GM21825 (cell line): ENCODE measurements around the gene CPXM1.

Source experiments
- ATAC-seq: cut with Tn5 transposase; IDR thresholded peaks from one replicate; pipeline ENCODE4 v1.9.1; 2021; ENCODE audit warnings: mild to moderate bottlenecking, moderate library complexity; ENCODE audit not compliant: unreplicated experiment

CPXM1 gene

GRCh38 chr20:2804041-2804828 lies 3.8 kb upstream of the CPXM1 start:
- no peak for ATAC-seq

GRCh38 chr20:2801286-2801728 lies 880 bp upstream of the CPXM1 start:
- no peak for ATAC-seq

DNA sequence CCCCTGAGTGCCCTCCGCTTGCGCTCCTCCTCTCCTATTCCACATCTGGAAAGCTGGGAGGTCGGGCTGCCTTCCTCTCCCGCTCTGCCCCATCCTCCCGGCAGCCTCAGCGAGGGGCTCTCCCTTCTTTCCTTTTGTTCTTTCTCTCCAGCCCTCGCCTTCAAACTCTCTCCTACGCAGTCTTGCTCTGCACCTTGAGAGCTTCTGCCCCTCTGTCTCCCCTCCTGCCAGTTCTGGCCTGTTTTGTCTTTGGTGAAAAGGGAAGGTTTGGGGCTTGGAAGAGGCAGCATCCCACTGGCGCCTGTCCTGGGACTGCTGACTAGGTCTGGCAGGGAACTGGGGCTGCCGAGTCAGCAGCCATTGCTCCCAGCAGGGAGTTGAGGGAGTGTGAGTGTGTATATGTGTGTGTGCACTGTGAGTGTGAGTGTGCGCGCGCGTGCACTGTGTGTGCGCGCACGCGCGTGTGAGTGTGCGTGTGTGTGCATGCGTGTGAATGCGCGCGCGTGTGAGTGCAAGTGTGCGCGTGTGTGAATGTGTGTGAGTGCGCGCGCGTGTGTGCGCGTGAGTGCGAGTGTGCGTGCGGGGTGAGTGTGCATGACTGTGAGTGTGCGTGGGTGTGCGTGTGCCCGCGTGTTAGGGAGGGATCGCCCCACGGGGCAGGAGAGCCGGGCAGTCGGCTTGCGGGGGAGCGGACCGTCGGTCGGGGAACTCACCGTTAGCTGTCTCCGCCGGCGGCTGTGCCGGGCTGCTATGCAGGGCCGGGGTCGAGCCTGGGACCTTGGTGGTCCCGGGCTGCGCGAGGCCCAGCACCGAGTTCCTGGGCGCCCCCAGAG lies 523 bp downstream of the CPXM1 start:
- peak; percentile 18 for ATAC-seq

- no peak for ATAC-seq
Measured at GRCh38 chr20:2799271-2799670, 1.2 kb downstream of the CPXM1 start.

GRCh38 chr20:2798814-2799213 lies 1.6 kb downstream of the CPXM1 start:
- ATAC-seq: no peak

DNA sequence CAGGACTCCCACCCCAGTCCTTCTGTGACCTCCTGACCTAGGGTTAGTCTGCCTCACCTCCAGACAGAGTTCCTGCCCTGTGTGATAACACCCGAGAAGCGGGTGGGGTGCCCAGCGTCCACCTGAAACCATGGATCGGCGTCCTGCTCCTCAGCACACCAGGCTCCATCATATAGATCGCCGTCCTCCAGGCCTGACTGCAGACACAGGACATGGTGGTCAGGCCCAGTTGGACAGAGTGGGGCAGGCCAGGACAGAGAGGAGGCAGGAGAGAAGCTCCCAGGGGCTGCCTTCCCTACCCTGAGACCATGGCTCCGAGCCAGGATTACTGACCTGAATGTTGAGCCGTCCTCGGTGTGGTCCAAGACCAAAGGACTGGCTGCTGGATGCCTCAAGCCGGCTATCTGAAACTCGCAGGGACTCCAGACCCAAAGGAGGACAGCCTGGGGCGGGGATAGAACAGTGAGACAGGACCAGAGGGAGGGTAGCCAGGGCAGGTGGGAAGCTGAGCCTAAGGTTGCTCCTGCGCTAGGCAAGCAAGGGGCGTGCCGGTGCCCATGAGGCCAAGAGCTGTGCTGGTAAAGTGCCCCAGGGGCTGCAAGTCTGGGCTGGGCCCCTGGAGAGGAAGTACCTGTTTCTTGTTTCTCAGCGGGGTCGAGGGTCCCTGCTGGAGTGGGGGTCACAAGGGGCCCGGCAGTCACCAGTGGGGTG lies 2.2 kb downstream of the CPXM1 start:
- no peak for ATAC-seq

DNA sequence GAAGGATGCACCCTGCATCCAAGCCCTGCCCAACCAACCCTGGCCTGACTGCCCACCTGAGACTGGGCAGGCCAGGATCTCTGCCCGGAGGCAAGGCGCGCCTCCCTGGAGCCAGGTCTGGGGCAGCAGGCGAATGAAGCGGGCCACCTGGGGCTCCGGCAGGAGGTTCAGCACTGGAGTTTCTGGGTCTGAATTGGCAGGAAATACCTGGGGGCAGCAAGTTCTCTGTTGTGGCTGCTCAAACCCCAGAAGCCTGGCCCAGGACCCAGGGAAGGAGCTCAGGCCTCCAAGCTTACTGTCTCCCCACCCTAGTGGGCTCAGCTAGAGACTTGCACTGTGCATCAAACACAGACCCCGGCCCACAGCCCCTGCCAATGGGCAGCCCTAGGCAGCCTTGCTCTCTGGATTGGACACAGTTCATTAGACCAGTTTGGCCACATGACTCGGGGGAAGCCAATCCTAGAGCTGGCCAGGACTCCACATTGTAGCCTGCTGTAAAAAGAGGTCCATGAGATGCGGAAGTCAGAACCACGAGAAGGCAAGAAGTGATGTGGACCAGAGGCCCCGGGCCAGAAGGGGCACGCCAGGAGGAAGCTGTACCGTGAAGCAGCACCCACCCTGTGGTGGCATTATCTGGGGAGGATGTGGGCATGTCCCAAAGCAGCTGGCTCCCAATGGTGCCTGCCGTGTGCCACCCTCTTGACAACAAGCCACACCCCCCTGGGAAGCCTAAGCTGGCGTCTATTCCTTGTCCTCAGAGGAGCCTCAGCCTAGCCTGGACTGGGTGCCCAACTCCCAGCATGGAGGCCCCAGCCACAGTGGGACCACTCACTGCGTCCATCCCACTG lies 3.1 kb downstream of the CPXM1 start:
- no peak for ATAC-seq

- no peak for ATAC-seq
Measured at GRCh38 chr20:2796011-2796660, 4.3 kb downstream of the CPXM1 start.

- no peak for ATAC-seq
Measured at GRCh38 chr20:2795451-2795850, 5.0 kb downstream of the CPXM1 start.

DNA sequence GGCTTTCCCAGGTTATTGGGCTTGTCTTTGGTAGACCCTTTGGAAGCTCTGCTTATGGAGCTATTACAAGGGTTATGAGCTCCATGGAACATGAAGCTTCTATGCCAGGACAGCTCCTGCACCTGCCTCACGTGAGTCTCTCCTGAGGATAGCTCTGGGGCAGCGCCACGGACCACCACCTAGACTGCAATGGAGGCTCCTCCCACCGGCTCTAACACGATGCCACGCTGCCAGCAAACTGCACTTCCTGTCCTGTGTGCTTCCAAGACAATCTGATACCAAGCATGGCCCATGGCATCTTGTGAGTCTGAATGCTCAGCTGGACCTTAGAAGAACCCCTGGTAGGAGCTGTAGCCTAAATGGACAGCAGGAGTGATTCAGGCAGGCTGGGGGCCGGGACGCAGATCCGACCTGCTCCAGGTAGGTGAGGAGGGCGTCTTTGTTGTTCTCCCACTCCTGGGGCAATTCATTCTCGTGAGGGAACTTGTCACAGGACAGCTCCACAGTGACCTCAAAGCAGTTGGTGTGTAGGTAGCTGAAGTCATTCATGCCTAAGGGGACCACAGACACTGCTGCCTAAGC lies 5.5 kb downstream of the CPXM1 start:
- no peak for ATAC-seq

GRCh38 chr20:2794202-2794748 lies 6.2 kb downstream of the CPXM1 start:
- no peak for ATAC-seq

DNA sequence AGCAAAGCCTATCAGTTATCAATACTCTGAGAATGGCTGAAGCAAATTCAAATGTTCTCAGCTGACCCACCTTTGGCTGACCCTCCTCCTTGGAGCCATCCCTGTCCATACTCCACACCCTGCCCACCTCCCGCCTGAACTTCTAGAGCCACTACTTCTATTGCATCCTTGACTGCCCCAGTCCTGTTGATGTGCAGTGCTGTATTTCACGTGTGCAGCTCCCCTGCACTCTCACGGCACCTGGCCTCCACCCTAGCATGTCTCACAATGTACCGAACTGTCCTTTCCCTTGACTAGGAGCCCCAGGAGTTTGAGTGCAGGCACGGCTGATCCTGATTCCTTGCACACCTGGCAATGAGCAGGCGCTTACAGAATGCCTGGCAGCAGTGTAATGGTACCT lies 7.0 kb downstream of the CPXM1 start:
- ATAC-seq: no peak

- ATAC-seq: no peak
Measured at GRCh38 chr20:2783908-2784566, 16.4 kb downstream of the CPXM1 start.

GRCh38 chr20:2780948-2781347 lies 19.5 kb downstream of the CPXM1 start:
- ATAC-seq: no peak

DNA sequence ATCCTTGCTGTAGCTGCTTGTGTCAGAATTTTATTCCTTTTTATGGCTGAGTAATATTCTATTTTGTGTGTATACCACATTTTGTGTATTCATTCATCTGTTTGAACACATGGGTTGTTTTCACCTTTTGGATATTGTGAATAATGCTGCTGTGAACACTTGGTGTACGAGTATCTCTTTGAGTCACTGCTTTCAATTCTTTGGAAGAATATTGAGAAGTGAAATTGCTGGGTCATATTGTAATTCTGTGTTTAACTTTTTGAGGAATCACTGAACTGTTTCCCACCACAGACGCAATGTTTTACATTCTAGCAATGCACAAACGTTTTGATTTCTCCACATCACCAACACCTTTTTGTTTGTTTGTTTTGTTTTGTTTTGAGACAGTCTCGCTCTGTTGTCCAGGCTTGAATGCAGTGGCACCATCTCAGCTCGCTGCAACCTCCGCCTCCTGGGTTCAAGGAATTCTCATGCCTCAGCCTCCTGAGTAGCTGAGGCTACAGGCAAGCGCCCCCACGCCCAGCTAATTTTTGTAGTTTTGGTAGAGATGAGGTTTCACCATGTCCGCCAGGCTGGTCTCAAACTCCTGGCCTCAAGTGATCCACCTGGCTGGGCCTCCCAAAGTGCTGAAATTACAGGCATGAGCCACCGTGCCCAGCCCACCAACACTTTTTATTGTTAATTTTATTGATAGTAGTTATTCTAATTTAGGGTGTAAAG lies 21.7 kb downstream of the CPXM1 start:
- ATAC-seq: no peak

- no peak for ATAC-seq
Measured at GRCh38 chr20:2775139-2775538, 25.3 kb downstream of the CPXM1 start.

GRCh38 chr20:2773812-2774211 lies 26.6 kb downstream of the CPXM1 start:
- ATAC-seq: no peak

DNA sequence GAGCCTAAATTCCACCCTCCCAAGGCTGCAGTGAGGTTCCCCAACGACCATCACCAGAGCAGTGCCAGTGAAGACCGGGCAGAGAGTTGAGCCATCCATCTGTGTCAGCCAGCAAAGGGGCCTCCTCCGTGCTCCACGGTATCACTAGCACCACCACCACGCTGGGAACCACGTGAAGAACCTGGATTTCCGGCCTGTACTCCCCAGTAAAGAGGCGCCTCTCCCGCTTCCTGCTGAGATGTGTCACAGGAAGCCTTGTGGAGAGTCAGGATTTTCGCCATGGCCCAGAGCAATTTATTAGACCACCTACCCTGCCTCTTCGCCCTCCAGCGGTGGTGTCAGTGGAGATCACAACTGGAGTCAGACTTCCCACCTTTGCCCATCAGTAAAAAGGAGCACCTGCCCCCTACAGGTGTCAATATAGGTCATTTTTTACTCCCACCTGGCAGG lies 28.8 kb downstream of the CPXM1 start:
- ATAC-seq: no peak
